Measurements from ENCODE around the gene ZNF787. TPM values are rescaled to one million over a fixed set of nuclear protein-coding genes. Genes with fewer than 3 reads are reported as not detected.

Gene ZNF787
- total RNA-seq, 1 experiment from 2014 or later: 54.6 TPM

- no peaks in the 10 kb centered on the region for H3K27me3 Mint-ChIP-seq (ENCODE audit: low read depth)
- Histone ChIP-seq H3K14ac (ENCODE audit: insufficient read depth, low read length) (peak overlapping the region; percentile 67), H3K56ac (ENCODE audit: insufficient read length, low read depth, low read length) (no peak overlapping the region), H3K4ac (ENCODE audit: low read depth, low read length) (no peak overlapping the region), H2BK120ac (ENCODE audit: low read depth, low read length, poor library complexity, severe bottlenecking) (no peak overlapping the region), H3K4me1 (ENCODE audit: insufficient read depth, low read length) (no peaks in the 10 kb centered on the region), H3K9ac (ENCODE audit: extremely low read depth, insufficient read length, low read length) (peak overlapping the region; percentile 8), H2AFZ (ENCODE audit: low read length) (no peak overlapping the region), H2AK5ac (ENCODE audit: insufficient read length, low read length) (no peak overlapping the region), H2BK20ac (ENCODE audit: low read depth, low read length, poor library complexity, severe bottlenecking) (no peak overlapping the region), H3K27me3 (ENCODE audit: insufficient read depth, low read length) (no peaks in the 10 kb centered on the region), H3K18ac (ENCODE audit: insufficient read length, low read depth, low read length) (no peak overlapping the region), H2BK5ac (ENCODE audit: insufficient read length, low read length) (no peak overlapping the region), H3K23me2 (ENCODE audit: insufficient read length, low read depth, low read length, poor library complexity, severe bottlenecking) (no peaks in the 10 kb centered on the region), H4K20me1 (ENCODE audit: control insufficient read depth, insufficient read depth, insufficient read length) (no peaks in the 10 kb centered on the region), H3K4me2 (ENCODE audit: insufficient read depth, insufficient read length, low read length) (no peak overlapping the region), H2BK15ac (ENCODE audit: low read depth, low read length) (no peak overlapping the region), H2BK12ac (ENCODE audit: insufficient read length, low read depth, low read length) (peak overlapping the region; percentile 26), H3T11ph (ENCODE audit: low read length) (no peak overlapping the region), H3K9me3 (ENCODE audit: control insufficient read depth, low read depth, low read length) (no peaks in the 10 kb centered on the region), H3K27ac (ENCODE audit: insufficient read length, low read depth, low read length) (no peak overlapping the region), H3K79me2 (ENCODE audit: insufficient read depth, low read length) (no peaks in the 10 kb centered on the region; the same call in 1 of the 2 replicates), H4K5ac (ENCODE audit: insufficient read length, low read depth, low read length) (no peak overlapping the region), H3K79me1 (ENCODE audit: insufficient read depth, low read depth, low read length, poor library complexity, severe bottlenecking) (peaks cover 10% of the 10 kb centered on the region), H4K8ac (replicated peaks; ENCODE audit: insufficient read length, low read depth, low read length) (no peak overlapping the region), H4K91ac (ENCODE audit: insufficient read length, low read depth, low read length) (peak overlapping the region; percentile 3), H3K23ac (ENCODE audit: insufficient read length, low read depth, low read length) (no peak overlapping the region)
- no CpG with 5 or more reads among the region's 38 CpGs for WGBS (ENCODE audit: extremely low coverage, insufficient read length, low lambda C conversion rate)
- peaks cover 13 to 15% of the 10 kb centered on the region in 2 experiments for H3K4me1 Mint-ChIP-seq
- H3K27ac Mint-ChIP-seq: peak overlapping the region in 2 of 3 experiments; percentile 63 to 81; a peak in 4 of 7 replicates
- TF ChIP-seq CTCF (conservative IDR thresholded peaks at IDR 0.05): no peak
- H3K9me3 Mint-ChIP-seq: peaks cover 8 to 12% of the 10 kb centered on the region in 2 experiments; a peak in 3 of 5 replicates
- DNase-seq: peak; percentile 25
- H3K36me3 Mint-ChIP-seq (ENCODE audit: insufficient read depth in 1 of 3, low read depth in 3 of 3): peaks cover 38 to 61% (median 56%) of the 10 kb centered on the region in 3 experiments
- no peak overlapping the region for H3K4me3 Mint-ChIP-seq
Measured at GRCh38 chr19:56091751-56092546, 29.1 kb downstream of the ZNF787 start.
